ENCODE data around the gene THOC7. TPM values are rescaled to one million over a fixed set of nuclear protein-coding genes. Genes with fewer than 3 reads are reported as not detected.

Gene THOC7
- total and polyA plus RNA-seq, 5 donors from 2014 or later, result 37.3 to 96.7 (median 75.6) TPM

DNA sequence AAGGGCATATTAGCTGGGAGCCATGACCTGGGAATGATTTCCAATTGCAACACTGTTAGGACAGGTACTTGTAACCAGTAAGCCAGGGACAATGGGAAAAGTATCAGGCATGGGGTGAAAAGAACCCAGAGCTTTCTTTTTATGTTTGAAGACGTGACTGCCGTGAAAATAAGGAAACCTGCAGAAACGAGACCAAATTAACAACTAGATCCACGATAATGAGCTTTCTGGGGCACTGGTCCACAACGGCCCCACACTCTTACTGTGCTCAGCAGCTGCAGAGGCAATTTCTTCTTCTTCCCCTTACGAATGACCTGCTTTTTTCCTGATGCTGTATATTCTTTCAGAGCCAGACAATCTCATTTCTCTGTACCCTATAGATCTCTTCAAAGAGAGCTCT, 33.1 kb downstream of the THOC7 start:
- peaks cover 28% of the 10 kb centered on the region for H3K36me3 ChIP-seq (ENCODE audit: control insufficient read depth, insufficient read depth, low read length)
- H3K9me3 Mint-ChIP-seq, result no peaks in the 10 kb centered on the region
- no peaks in the 10 kb centered on the region for H3K9me3 ChIP-seq (ENCODE audit: control insufficient read depth in 2 of 2, low read length in 2 of 2)
- H3K27me3 Mint-ChIP-seq, result no peaks in the 10 kb centered on the region
- H3K27ac ChIP-seq (ENCODE audit: insufficient read depth, low read length, poor library complexity, severe bottlenecking), result no peak overlapping the region
- H3K4me1 Mint-ChIP-seq, result no peaks in the 10 kb centered on the region
- ATAC-seq (ENCODE audit: low read depth in 2 of 2), result no peak
- peak overlapping the region in 1 of 3 donors; percentile 30 for H3K27ac Mint-ChIP-seq
- H3K4me3 Mint-ChIP-seq, result no peak overlapping the region
- no peaks in the 10 kb centered on the region for H3K27me3 ChIP-seq (ENCODE audit: control insufficient read depth, insufficient read depth, low read length)
- DNase-seq, result no peak
- H3K4me1 ChIP-seq (ENCODE audit: control insufficient read depth, insufficient read depth, low read length, poor library complexity, severe bottlenecking), result no peaks in the 10 kb centered on the region
- no peak overlapping the region for H3K4me3 ChIP-seq (ENCODE audit: low read depth, low read length)
- H3K36me3 Mint-ChIP-seq, result peaks cover 28% of the 10 kb centered on the region

DNA sequence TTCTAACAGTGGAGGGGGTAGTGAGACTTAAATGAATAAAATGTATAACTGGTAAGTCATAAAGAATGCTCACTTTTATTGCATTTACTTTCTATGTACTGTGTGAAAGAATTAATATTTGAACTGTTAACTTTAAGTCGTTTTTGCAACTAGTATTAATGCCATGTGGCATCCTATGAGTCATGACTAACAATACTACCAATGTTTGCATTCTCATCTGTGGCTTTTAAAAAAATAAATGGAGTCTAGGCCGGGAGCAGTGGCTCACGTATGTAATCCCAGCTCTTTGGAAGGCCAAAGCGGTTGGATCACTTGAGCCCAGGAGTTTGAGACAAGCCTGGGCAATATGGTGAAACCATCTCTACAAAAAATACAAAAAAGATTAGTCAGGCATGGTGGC, 39.3 kb downstream of the THOC7 start:
- Mint-ChIP-seq H3K36me3 (peaks cover 2% of the 10 kb centered on the region), H3K27me3 (no peaks in the 10 kb centered on the region), H3K27ac (no peak overlapping the region), H3K4me1 (no peaks in the 10 kb centered on the region), H3K4me3 (no peak overlapping the region), H3K9me3 (no peaks in the 10 kb centered on the region)
- Histone ChIP-seq H3K4me3 (ENCODE audit: low read depth, low read length) (no peak overlapping the region), H3K9me3 (ENCODE audit: control insufficient read depth in 2 of 2, low read length in 2 of 2) (no peaks in the 10 kb centered on the region), H3K27me3 (ENCODE audit: control insufficient read depth, insufficient read depth, low read length) (no peaks in the 10 kb centered on the region), H3K27ac (ENCODE audit: insufficient read depth, low read length, poor library complexity, severe bottlenecking) (no peak overlapping the region), H3K36me3 (ENCODE audit: control insufficient read depth, insufficient read depth, low read length) (no peaks in the 10 kb centered on the region), H3K4me1 (ENCODE audit: control insufficient read depth, insufficient read depth, low read length, poor library complexity, severe bottlenecking) (no peaks in the 10 kb centered on the region)
- ATAC-seq (ENCODE audit: low read depth in 2 of 2) (no peak), DNase-seq (no peak)

DNA sequence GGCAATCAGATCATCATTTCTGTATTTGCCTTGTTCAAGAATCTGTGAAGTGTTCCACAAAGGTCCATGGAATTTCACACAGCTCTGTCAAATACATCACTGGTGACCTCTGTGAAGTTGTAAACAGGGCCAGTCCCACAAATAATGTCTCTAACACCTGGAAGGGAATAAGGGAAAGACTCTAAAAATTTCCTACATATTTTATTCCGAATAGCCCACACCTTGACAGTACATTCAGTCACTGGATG, 44.5 kb downstream of the THOC7 start, which contains the start of gene C3orf49:
Gene C3orf49 (plus strand): TSS at position 149 of the 248 bp plus-strand sequence. CDS start 173 bp downstream, outside the sequence.
- peaks cover 0 to 8% (median 3%) of the 10 kb centered on the region in 4 donors for H3K4me1 Mint-ChIP-seq
- DNase-seq (no peak), ATAC-seq (ENCODE audit: low read depth in 2 of 2) (no peak)
- no peak within 1 kb of the TSS for H3K27ac ChIP-seq (ENCODE audit: insufficient read depth, low read length, poor library complexity, severe bottlenecking)
- H3K27me3 ChIP-seq (ENCODE audit: control insufficient read depth, insufficient read depth, low read length), result no peaks in the 10 kb centered on the region
- H3K4me3 ChIP-seq (ENCODE audit: low read depth, low read length), result no peak within 1 kb of the TSS
- H3K4me1 ChIP-seq (ENCODE audit: control insufficient read depth, insufficient read depth, low read length, poor library complexity, severe bottlenecking), result no peaks in the 10 kb centered on the region
- H3K9me3 Mint-ChIP-seq, result no peaks in the 10 kb centered on the region
- no peaks in the 10 kb centered on the region for H3K27me3 Mint-ChIP-seq
- no peaks in the 10 kb centered on the region for H3K36me3 ChIP-seq (ENCODE audit: control insufficient read depth, insufficient read depth, low read length)
- peaks cover 4% of the 10 kb centered on the region for H3K36me3 Mint-ChIP-seq
- H3K27ac Mint-ChIP-seq, result peak within 1 kb of the TSS in 1 of 3 donors; percentile 55
- no peak within 1 kb of the TSS for H3K4me3 Mint-ChIP-seq
- H3K9me3 ChIP-seq (ENCODE audit: control insufficient read depth in 2 of 2, low read length in 2 of 2), result no peaks in the 10 kb centered on the region

DNA sequence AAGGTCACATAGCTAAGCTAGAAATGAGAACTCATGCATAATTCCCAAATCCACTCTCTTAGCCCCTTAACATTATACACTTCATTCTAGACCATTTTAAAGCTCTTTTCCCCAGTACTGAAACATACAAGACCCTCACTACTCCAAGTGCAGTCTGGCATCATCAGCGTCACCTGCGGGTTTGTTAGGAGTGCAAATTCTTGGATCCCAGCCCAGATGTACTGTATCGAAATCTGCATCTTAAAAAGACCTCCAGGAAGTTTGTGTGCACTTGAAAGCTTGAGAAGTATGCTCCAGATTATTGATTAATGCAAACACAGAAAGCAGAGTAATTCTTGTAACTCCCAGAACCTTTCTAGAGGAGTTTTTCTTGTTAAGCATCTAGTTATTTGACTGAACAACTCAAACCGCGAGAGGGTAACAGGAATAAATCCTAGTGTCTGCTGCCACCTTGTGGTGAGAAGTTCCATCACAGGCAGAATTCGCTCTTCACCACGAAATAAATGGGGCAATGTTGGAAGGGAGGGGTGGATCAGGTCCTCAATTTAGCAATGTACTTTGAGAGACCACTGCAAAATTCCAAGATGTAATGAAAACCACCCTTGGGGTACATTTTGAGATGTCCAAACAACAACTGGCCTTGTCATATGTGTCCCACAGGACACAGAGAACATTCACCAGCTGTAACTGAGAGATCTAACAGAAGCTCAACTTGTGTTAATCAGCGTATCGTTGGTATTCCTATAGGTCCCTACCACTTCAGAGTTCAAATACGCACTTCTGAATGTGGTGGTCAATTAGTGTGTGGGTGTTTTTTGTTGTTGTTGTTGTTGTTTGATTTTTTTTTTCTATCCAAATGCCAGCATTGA, 45.1 kb downstream of the THOC7 start:
- H3K27ac Mint-ChIP-seq, result no peak overlapping the region
- no peaks in the 10 kb centered on the region for H3K27me3 Mint-ChIP-seq
- ATAC-seq (ENCODE audit: low read depth in 2 of 2) (peak; percentile 42 to 58), DNase-seq (peak; percentile 29 to 64 (median 53))
- H3K4me3 Mint-ChIP-seq, result no peak overlapping the region
- Histone ChIP-seq H3K36me3 (ENCODE audit: control insufficient read depth, insufficient read depth, low read length) (no peaks in the 10 kb centered on the region), H3K27ac (ENCODE audit: insufficient read depth, low read length, poor library complexity, severe bottlenecking) (no peak overlapping the region), H3K27me3 (ENCODE audit: control insufficient read depth, insufficient read depth, low read length) (no peaks in the 10 kb centered on the region), H3K4me3 (ENCODE audit: low read depth, low read length) (no peak overlapping the region), H3K9me3 (ENCODE audit: control insufficient read depth in 2 of 2, low read length in 2 of 2) (no peaks in the 10 kb centered on the region), H3K4me1 (ENCODE audit: control insufficient read depth, insufficient read depth, low read length, poor library complexity, severe bottlenecking) (no peaks in the 10 kb centered on the region)
- no peaks in the 10 kb centered on the region for H3K9me3 Mint-ChIP-seq
- peaks cover 4% of the 10 kb centered on the region for H3K36me3 Mint-ChIP-seq
- H3K4me1 Mint-ChIP-seq, result peaks cover 0 to 8% (median 3%) of the 10 kb centered on the region in 4 donors

DNA sequence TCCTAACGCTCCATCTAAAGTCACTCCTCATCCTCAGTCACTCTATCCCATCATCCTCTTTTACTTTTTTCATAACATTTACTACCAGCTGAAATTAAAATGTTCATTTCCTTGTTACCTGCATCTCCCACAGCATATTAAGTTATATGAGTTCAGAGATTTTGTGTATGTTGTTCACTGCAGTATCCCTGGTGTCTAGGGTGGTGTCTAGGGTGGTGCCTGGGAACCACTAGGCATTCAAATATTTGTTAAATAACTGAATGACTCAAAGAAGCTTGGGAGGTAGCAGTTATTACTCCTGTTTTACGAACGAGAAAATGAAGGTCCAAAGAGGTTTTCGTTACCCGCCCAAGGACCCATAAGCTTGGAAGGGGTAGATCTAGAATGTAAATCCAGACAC, 46.4 kb downstream of the THOC7 start:
- ATAC-seq (ENCODE audit: low read depth in 2 of 2), result no peak
- Histone ChIP-seq H3K9me3 (ENCODE audit: control insufficient read depth in 2 of 2, low read length in 2 of 2) (no peaks in the 10 kb centered on the region), H3K27ac (ENCODE audit: insufficient read depth, low read length, poor library complexity, severe bottlenecking) (no peak overlapping the region), H3K4me1 (ENCODE audit: control insufficient read depth, insufficient read depth, low read length, poor library complexity, severe bottlenecking) (no peaks in the 10 kb centered on the region), H3K36me3 (ENCODE audit: control insufficient read depth, insufficient read depth, low read length) (no peaks in the 10 kb centered on the region), H3K27me3 (ENCODE audit: control insufficient read depth, insufficient read depth, low read length) (no peaks in the 10 kb centered on the region), H3K4me3 (ENCODE audit: low read depth, low read length) (no peak overlapping the region)
- no peak for DNase-seq
- Mint-ChIP-seq H3K36me3 (peaks cover 4% of the 10 kb centered on the region), H3K27ac (peak overlapping the region in 1 of 3 donors; percentile 52), H3K9me3 (no peaks in the 10 kb centered on the region), H3K27me3 (no peaks in the 10 kb centered on the region), H3K4me1 (peaks cover 0 to 8% (median 3%) of the 10 kb centered on the region in 4 donors), H3K4me3 (no peak overlapping the region)

DNA sequence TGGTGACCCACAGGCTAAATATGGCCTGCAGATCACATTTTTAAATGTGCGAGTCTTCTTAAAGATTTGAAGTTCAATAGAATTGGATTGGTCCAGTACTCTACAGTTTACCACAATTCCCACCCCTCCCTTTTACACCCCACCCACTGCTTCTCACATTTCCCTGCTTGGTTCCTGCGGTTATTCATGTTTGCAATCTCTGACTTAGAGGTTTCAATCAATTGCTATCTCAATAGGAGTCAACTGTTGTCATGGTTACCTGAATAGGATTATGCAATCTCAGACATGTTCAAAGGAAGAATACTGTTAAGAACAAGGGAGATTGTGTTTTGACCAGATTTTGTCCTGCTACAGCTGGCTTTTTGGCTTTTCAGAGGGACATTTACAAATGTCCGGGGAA, 49.4 kb downstream of the THOC7 start:
- H3K36me3 Mint-ChIP-seq, result peaks cover 8% of the 10 kb centered on the region
- DNase-seq (no peak), ATAC-seq (ENCODE audit: low read depth in 2 of 2) (no peak)
- H3K27ac Mint-ChIP-seq, result no peak overlapping the region
- no peaks in the 10 kb centered on the region for H3K27me3 Mint-ChIP-seq
- no peak overlapping the region for H3K4me3 Mint-ChIP-seq
- no peaks in the 10 kb centered on the region for H3K4me1 ChIP-seq (ENCODE audit: control insufficient read depth, insufficient read depth, low read length, poor library complexity, severe bottlenecking)
- no peaks in the 10 kb centered on the region for H3K36me3 ChIP-seq (ENCODE audit: control insufficient read depth, insufficient read depth, low read length)
- H3K27me3 ChIP-seq (ENCODE audit: control insufficient read depth, insufficient read depth, low read length), result no peaks in the 10 kb centered on the region
- peaks cover 0 to 8% (median 3%) of the 10 kb centered on the region in 4 donors for H3K4me1 Mint-ChIP-seq
- no peaks in the 10 kb centered on the region for H3K9me3 ChIP-seq (ENCODE audit: control insufficient read depth in 2 of 2, low read length in 2 of 2)
- no peaks in the 10 kb centered on the region for H3K9me3 Mint-ChIP-seq
- H3K4me3 ChIP-seq (ENCODE audit: low read depth, low read length), result no peak overlapping the region
- no peak overlapping the region for H3K27ac ChIP-seq (ENCODE audit: insufficient read depth, low read length, poor library complexity, severe bottlenecking)

DNA sequence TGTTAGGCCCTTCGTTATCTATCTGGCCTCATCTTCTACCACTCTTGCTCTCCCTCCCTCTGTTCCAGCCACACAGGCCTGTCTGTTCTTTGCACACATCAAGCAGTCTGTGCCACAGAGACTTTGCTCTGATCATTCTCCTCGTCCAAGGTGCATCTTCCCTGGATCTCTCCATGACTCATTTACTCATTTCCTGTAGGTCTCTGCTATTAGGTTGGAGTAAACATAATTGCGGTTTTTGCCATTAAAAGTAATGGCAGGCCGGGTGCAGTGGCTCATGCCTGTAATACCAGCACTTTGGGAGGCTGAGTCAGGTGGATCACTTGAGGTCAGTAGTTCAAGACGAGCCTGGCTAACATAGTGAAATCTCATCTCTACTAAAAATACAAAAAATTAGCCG, 54.0 kb downstream of the THOC7 start:
- H3K4me1 ChIP-seq (ENCODE audit: control insufficient read depth, insufficient read depth, low read length, poor library complexity, severe bottlenecking), result no peaks in the 10 kb centered on the region
- no peaks in the 10 kb centered on the region for H3K36me3 ChIP-seq (ENCODE audit: control insufficient read depth, insufficient read depth, low read length)
- Mint-ChIP-seq H3K9me3 (peaks cover 0 to 1% (median 0%) of the 10 kb centered on the region in 7 donors), H3K27ac (no peak overlapping the region), H3K27me3 (no peaks in the 10 kb centered on the region), H3K36me3 (peaks cover 4% of the 10 kb centered on the region), H3K4me3 (no peak overlapping the region), H3K4me1 (no peaks in the 10 kb centered on the region)
- no peaks in the 10 kb centered on the region for H3K27me3 ChIP-seq (ENCODE audit: control insufficient read depth, insufficient read depth, low read length)
- ATAC-seq (ENCODE audit: low read depth in 2 of 2) (no peak), DNase-seq (no peak)
- H3K4me3 ChIP-seq (ENCODE audit: low read depth, low read length), result no peak overlapping the region
- no peaks in the 10 kb centered on the region for H3K9me3 ChIP-seq (ENCODE audit: control insufficient read depth in 2 of 2, low read length in 2 of 2)
- no peak overlapping the region for H3K27ac ChIP-seq (ENCODE audit: insufficient read depth, low read length, poor library complexity, severe bottlenecking)

DNA sequence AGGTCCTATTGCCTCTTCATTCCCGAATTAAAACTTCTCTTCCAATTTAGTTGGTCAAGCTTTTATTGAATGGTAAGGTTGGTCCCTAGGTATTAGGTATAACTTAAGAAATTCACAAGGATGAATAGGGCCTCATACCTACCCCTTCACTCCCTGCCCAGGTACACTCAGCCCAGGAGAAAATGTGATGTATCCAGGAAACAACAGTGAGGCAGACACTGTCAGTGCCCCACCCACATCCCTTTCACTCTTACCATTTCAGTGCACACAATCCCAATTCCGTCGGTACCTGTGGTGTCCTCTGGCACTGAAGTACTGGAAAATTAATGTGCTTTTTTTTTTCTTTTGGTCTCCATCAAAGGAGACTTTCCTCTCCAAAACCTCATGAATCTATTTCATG, 55.0 kb downstream of the THOC7 start:
- no peak overlapping the region for H3K4me3 ChIP-seq (ENCODE audit: low read depth, low read length)
- no peak overlapping the region for H3K4me3 Mint-ChIP-seq
- DNase-seq, result no peak

More for the DNA sequence above, 55.0 kb downstream of the THOC7 start:
- Histone ChIP-seq H3K27ac (ENCODE audit: insufficient read depth, low read length, poor library complexity, severe bottlenecking) (no peak overlapping the region), H3K27me3 (ENCODE audit: control insufficient read depth, insufficient read depth, low read length) (no peaks in the 10 kb centered on the region), H3K4me1 (ENCODE audit: control insufficient read depth, insufficient read depth, low read length, poor library complexity, severe bottlenecking) (no peaks in the 10 kb centered on the region), H3K9me3 (ENCODE audit: control insufficient read depth in 2 of 2, low read length in 2 of 2) (no peaks in the 10 kb centered on the region), H3K36me3 (ENCODE audit: control insufficient read depth, insufficient read depth, low read length) (no peaks in the 10 kb centered on the region)
- H3K27ac Mint-ChIP-seq, result no peak overlapping the region
- H3K36me3 Mint-ChIP-seq, result peaks cover 4% of the 10 kb centered on the region
- H3K27me3 Mint-ChIP-seq, result no peaks in the 10 kb centered on the region
- no peaks in the 10 kb centered on the region for H3K4me1 Mint-ChIP-seq
- ATAC-seq (ENCODE audit: low read depth in 2 of 2), result no peak
- peaks cover 0 to 1% (median 0%) of the 10 kb centered on the region in 7 donors for H3K9me3 Mint-ChIP-seq

Measured in CD4-positive, CD25-positive, alpha-beta regulatory T cell (primary cell).